ENCODE data around the gene UIMC1. TPM values are rescaled to one million over a fixed set of nuclear protein-coding genes. Genes with fewer than 3 reads are reported as not detected.

The UIMC1 gene
- total and polyA plus RNA-seq, 2 donors (not counting 1 experiment from before 2014, with no cell fraction given) = 49.2 to 98.1 TPM

- no peaks in the 10 kb centered on the region for H3K27me3 Mint-ChIP-seq
- no peaks in the 10 kb centered on the region for H3K9me3 Mint-ChIP-seq (ENCODE audit: insufficient read depth)
- DNase-seq (no peak), ATAC-seq (ENCODE audit: low read depth) (no peak)
- Histone ChIP-seq H3K9me3 (ENCODE audit: control extremely low read depth in 1 of 3, control insufficient read depth in 2 of 3, insufficient read depth in 1 of 3, low read length in 2 of 3) (peaks cover 0 to 4% (median 0%) of the 10 kb centered on the region in 3 donors), H3K27me3 (replicated peaks in 1 of 4; ENCODE audit: control extremely low read depth in 1 of 4, control insufficient read depth in 3 of 4, insufficient read depth in 4 of 4, low read length in 3 of 4) (no peaks in the 10 kb centered on the region), H3K4me1 (ENCODE audit: control insufficient read depth in 2 of 2, insufficient read depth in 2 of 2, low read length in 2 of 2) (peaks cover 6 to 14% of the 10 kb centered on the region in 2 donors), H4K20me1 (ENCODE audit: control insufficient read depth, insufficient read depth, low read length, poor library complexity, severe bottlenecking) (no peaks in the 10 kb centered on the region), H3K4me3 (ENCODE audit: control extremely low read depth in 1 of 5, extremely low read depth in 1 of 5, insufficient read depth in 1 of 5, low read depth in 2 of 5, low read length in 4 of 5) (no peak overlapping the region), H2AFZ (ENCODE audit: insufficient read depth, low read depth, low read length, poor library complexity, severe bottlenecking) (no peak overlapping the region), H3K36me3 (replicated peaks in 1 of 2; ENCODE audit: control extremely low read depth in 1 of 2, control insufficient read depth in 1 of 2, extremely low read depth in 1 of 2, insufficient read depth in 2 of 2, low read length in 1 of 2) (peaks cover 10 to 38% of the 10 kb centered on the region in 2 experiments), H3K4me2 (replicated peaks; ENCODE audit: low read depth, low read length, poor library complexity, severe bottlenecking) (no peak overlapping the region), H3K9ac (ENCODE audit: low read length) (no peak overlapping the region), H3K79me2 (ENCODE audit: control insufficient read depth, insufficient read depth, low read length) (peaks cover 76% of the 10 kb centered on the region), H3K27ac (ENCODE audit: low read length in 2 of 2) (no peak overlapping the region)
- POLR2A ChIA-PET = no interaction called here
- H3K4me1 Mint-ChIP-seq = peaks cover 17% of the 10 kb centered on the region
- H3K4me3 Mint-ChIP-seq = no peak overlapping the region
- no peak overlapping the region for H3K27ac Mint-ChIP-seq
- TF ChIP-seq EZH2 (IDR thresholded peaks at IDR 0.05; ENCODE audit: borderline replicate concordance, insufficient read depth, low read depth, low read length, poor library complexity, severe bottlenecking) (no peak), CTCF (IDR thresholded peaks at IDR 0.05) (no peak)
- WGBS (ENCODE audit: insufficient coverage) = no CpG with 5 or more reads among the region's 7 CpGs
- intact Hi-C loops (cut with micrococcal nuclease) = no loop called here
- CTCF ChIA-PET = interaction anchor here (1.9 kb wide), 1 partner anchor 23 kb away, joined by 4 read pairs; no protein-coding TSS in a partner anchor
Observed at GRCh38 chr5:176980818-176981217, 25.8 kb downstream of the UIMC1 start.

GRCh38 chr5:176979669-176980068 is 26.9 kb downstream of the UIMC1 start:
- ChIA-PET POLR2A (no interaction called here), CTCF (interaction anchor here (0.6 kb wide), 1 partner anchor 25 kb away, joined by 3 read pairs; no protein-coding TSS in a partner anchor)

More at GRCh38 chr5:176979669-176980068, 26.9 kb downstream of the UIMC1 start:
- no peaks in the 10 kb centered on the region for H4K20me1 ChIP-seq (ENCODE audit: control insufficient read depth, insufficient read depth, low read length, poor library complexity, severe bottlenecking)
- Mint-ChIP-seq H3K27ac (no peak overlapping the region), H3K4me1 (peaks cover 9% of the 10 kb centered on the region), H3K9me3 (ENCODE audit: insufficient read depth) (no peaks in the 10 kb centered on the region), H3K4me3 (no peak overlapping the region), H3K27me3 (no peaks in the 10 kb centered on the region)
- peaks cover 10 to 42% of the 10 kb centered on the region in 2 experiments for H3K36me3 ChIP-seq (replicated peaks in 1 of 2; ENCODE audit: control extremely low read depth in 1 of 2, control insufficient read depth in 1 of 2, extremely low read depth in 1 of 2, insufficient read depth in 2 of 2, low read length in 1 of 2)
- peaks cover 75% of the 10 kb centered on the region for H3K79me2 ChIP-seq (ENCODE audit: control insufficient read depth, insufficient read depth, low read length)
- no peak for ATAC-seq (ENCODE audit: low read depth)
- H3K4me3 ChIP-seq (ENCODE audit: control extremely low read depth in 1 of 5, extremely low read depth in 1 of 5, insufficient read depth in 1 of 5, low read depth in 2 of 5, low read length in 4 of 5) = no peak overlapping the region
- no peak overlapping the region for H3K9ac ChIP-seq (ENCODE audit: low read length)
- no peak overlapping the region for H2AFZ ChIP-seq (ENCODE audit: insufficient read depth, low read depth, low read length, poor library complexity, severe bottlenecking)
- no peak for DNase-seq
- peaks cover 0 to 4% (median 0%) of the 10 kb centered on the region in 3 donors for H3K9me3 ChIP-seq (ENCODE audit: control extremely low read depth in 1 of 3, control insufficient read depth in 2 of 3, insufficient read depth in 1 of 3, low read length in 2 of 3)
- 100% methylated on average over 2 of the region's 3 CpGs for WGBS (ENCODE audit: insufficient coverage)
- H3K27me3 ChIP-seq (replicated peaks in 1 of 4; ENCODE audit: control extremely low read depth in 1 of 4, control insufficient read depth in 3 of 4, insufficient read depth in 4 of 4, low read length in 3 of 4) = no peaks in the 10 kb centered on the region
- no peak for TF ChIP-seq CTCF (IDR thresholded peaks at IDR 0.05)
- no peak for TF ChIP-seq EZH2 (IDR thresholded peaks at IDR 0.05; ENCODE audit: borderline replicate concordance, insufficient read depth, low read depth, low read length, poor library complexity, severe bottlenecking)
- peaks cover 0 to 3% of the 10 kb centered on the region in 2 donors for H3K4me1 ChIP-seq (ENCODE audit: control insufficient read depth in 2 of 2, insufficient read depth in 2 of 2, low read length in 2 of 2)
- H3K4me2 ChIP-seq (replicated peaks; ENCODE audit: low read depth, low read length, poor library complexity, severe bottlenecking) = no peak overlapping the region
- no peak overlapping the region for H3K27ac ChIP-seq (ENCODE audit: low read length in 2 of 2)
- intact Hi-C loops (cut with micrococcal nuclease) = no loop called here

Data from B cell (primary cell).